PC-9 (cell line): Measurements from ENCODE around the gene IFT88.

ENCODE experiments used
- EZH2 ChIP-seq: fragments of 200-600 bp; sonication (generic); IDR thresholded peaks from 2 replicates; pipeline ENCODE4 v1.8.0; 2017; ENCODE audit warnings: antibody characterized with exemption, low read depth
- TF ChIP-seq, protein P1 (sequence below): fragments of 200-600 bp; sonication (generic); conservative IDR thresholded peaks from 2 replicates; pipeline ENCODE4 v1.6.1; 2017; ENCODE audit warnings: mixed run types, antibody characterized with exemption, mild to moderate bottlenecking, moderate library complexity

DNA sequence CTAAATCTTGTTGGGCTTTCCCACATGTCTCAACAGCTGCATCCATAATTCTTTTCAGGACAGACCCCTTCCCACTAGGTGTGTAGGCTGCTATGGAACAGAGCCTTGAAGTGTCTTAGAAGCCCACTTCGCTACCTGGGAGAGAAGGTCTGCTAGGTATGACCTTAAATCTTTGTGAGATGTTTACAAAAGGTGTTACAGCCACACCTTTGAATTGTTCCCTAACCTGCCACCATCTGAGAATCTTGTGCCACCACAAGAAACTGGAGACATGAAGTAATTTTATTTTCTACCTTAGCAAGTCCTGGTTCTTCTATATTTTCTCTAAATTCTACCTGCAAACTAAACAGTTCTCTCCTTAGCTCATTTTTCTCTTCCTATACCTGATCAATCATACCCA is 69.1 kb downstream of the IFT88 start:
- TF ChIP-seq, protein P1, sequence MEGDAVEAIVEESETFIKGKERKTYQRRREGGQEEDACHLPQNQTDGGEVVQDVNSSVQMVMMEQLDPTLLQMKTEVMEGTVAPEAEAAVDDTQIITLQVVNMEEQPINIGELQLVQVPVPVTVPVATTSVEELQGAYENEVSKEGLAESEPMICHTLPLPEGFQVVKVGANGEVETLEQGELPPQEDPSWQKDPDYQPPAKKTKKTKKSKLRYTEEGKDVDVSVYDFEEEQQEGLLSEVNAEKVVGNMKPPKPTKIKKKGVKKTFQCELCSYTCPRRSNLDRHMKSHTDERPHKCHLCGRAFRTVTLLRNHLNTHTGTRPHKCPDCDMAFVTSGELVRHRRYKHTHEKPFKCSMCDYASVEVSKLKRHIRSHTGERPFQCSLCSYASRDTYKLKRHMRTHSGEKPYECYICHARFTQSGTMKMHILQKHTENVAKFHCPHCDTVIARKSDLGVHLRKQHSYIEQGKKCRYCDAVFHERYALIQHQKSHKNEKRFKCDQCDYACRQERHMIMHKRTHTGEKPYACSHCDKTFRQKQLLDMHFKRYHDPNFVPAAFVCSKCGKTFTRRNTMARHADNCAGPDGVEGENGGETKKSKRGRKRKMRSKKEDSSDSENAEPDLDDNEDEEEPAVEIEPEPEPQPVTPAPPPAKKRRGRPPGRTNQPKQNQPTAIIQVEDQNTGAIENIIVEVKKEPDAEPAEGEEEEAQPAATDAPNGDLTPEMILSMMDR = no peak
- TF ChIP-seq EZH2 = no peak
